ENCODE measurements around the gene NUMB. TPM values are rescaled to one million over a fixed set of nuclear protein-coding genes. Genes with fewer than 3 reads are reported as not detected.

The NUMB gene
- total RNA-seq, 1 donor from 2014 or later, result 92.4 TPM

DNA sequence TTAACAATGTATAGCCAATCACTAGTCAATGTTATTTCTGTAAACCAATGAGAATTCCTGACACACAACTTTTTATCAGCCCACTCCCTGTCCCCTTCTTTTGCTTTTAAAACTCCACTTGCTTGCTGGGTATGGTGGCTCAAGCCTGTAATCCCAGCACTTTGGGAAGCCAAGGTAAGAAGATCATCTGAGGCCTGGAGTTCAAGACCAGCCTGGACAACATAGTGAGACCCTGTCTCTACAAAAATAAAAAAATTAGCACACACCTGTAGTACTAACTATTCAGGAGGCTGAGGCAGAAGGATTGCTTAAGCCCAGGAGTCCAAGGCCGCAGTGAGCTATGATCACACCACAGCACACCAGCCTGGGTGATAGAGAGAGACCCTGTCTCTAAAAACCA, 133.3 kb downstream of the NUMB start:
- no peaks in the 10 kb centered on the region for H3K9me3 Mint-ChIP-seq (ENCODE audit: low read depth)
- H3K4me1 Mint-ChIP-seq (ENCODE audit: low read depth), result peaks cover 20% of the 10 kb centered on the region
- no peaks in the 10 kb centered on the region for H3K27me3 Mint-ChIP-seq
- TF ChIP-seq, protein P1, sequence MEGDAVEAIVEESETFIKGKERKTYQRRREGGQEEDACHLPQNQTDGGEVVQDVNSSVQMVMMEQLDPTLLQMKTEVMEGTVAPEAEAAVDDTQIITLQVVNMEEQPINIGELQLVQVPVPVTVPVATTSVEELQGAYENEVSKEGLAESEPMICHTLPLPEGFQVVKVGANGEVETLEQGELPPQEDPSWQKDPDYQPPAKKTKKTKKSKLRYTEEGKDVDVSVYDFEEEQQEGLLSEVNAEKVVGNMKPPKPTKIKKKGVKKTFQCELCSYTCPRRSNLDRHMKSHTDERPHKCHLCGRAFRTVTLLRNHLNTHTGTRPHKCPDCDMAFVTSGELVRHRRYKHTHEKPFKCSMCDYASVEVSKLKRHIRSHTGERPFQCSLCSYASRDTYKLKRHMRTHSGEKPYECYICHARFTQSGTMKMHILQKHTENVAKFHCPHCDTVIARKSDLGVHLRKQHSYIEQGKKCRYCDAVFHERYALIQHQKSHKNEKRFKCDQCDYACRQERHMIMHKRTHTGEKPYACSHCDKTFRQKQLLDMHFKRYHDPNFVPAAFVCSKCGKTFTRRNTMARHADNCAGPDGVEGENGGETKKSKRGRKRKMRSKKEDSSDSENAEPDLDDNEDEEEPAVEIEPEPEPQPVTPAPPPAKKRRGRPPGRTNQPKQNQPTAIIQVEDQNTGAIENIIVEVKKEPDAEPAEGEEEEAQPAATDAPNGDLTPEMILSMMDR (IDR thresholded peaks at IDR 0.05; ENCODE audit: unreplicated experiment), result no peak
- no peak overlapping the region for H3K27ac Mint-ChIP-seq
- H3K4me3 Mint-ChIP-seq (ENCODE audit: low read depth), result no peak overlapping the region
- DNase-seq (ENCODE audit: low spot score, unreplicated experiment), result no peak
- H3K36me3 Mint-ChIP-seq (ENCODE audit: insufficient read depth), result peaks cover 1% of the 10 kb centered on the region

DNA sequence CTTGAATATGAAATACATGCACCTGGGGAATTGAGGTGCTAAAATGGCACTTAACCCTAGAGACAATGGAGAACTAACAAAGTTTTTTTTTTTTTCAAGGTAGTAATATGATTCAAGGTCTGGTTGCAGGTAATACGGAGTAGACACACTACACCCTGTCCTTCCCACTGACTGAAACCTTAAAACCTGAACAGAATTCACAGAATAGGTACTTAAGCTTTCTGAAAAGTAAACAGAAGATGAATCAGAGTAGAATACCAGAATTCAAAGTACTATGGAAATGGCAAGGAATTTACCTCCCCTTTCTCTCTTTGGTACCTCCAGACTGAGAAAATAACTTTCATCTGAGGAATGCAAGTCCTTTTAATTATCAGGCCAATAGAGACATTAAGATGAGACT, 133.8 kb downstream of the NUMB start:
- no peak for DNase-seq (ENCODE audit: low spot score, unreplicated experiment)
- peaks cover 4% of the 10 kb centered on the region for H3K36me3 Mint-ChIP-seq (ENCODE audit: insufficient read depth)

DNA sequence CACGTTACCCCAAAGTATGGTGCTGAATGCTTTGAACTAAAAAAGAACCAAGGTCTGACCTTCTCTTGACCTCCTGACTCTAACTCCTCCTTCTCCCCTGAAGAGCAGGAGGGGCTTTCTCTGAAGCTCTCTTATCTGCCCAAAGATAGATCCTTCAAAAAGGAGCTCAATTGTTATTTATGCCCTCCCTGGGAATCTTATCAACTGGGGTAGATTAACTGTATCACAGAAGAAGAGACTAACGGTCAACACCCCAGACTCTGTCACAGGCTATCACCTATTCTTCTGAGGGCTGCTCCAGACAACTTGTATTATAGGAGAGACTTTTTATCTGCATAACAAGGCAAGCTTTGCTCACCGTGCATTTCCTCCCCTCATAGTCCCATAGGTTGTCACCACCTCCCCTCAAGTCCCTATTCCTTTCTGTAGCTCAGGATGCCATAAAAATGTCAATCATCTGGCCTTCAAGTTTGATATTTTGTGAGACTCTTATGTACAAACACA, 134.4 kb downstream of the NUMB start:
- Mint-ChIP-seq H3K27ac (peak overlapping the region; percentile 4), H3K9me3 (ENCODE audit: low read depth) (no peaks in the 10 kb centered on the region), H3K36me3 (ENCODE audit: insufficient read depth) (peaks cover 4% of the 10 kb centered on the region), H3K27me3 (no peaks in the 10 kb centered on the region), H3K4me3 (ENCODE audit: low read depth) (no peak overlapping the region), H3K4me1 (ENCODE audit: low read depth) (peaks cover 20% of the 10 kb centered on the region)
- TF ChIP-seq, protein P1 (IDR thresholded peaks at IDR 0.05; ENCODE audit: unreplicated experiment), result no peak
- DNase-seq (ENCODE audit: low spot score, unreplicated experiment), result no peak

More for the DNA sequence above, 133.8 kb downstream of the NUMB start:
- Mint-ChIP-seq H3K4me3 (ENCODE audit: low read depth) (no peak overlapping the region), H3K27ac (no peak overlapping the region), H3K9me3 (ENCODE audit: low read depth) (no peaks in the 10 kb centered on the region), H3K27me3 (no peaks in the 10 kb centered on the region), H3K4me1 (ENCODE audit: low read depth) (peaks cover 20% of the 10 kb centered on the region)
- TF ChIP-seq, protein P1 (IDR thresholded peaks at IDR 0.05; ENCODE audit: unreplicated experiment), result no peak

DNA sequence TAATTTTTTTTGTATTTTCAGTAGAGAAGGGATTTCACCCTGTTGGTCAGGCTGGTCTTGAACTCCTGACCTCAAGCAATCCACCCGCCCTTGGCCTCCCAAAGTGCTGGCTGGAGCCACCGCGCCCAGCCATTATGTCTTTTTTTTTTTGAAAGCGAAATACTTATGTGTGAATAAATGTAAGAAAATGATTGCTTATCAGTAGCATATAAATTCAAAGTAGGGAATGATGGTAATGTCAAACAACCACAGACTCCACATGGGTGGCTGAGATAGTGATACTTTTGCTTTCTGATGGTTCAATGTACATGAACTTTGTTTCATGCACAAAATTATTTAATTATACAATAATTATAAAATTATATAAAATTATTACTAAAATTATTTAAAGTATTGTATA, 145.2 kb downstream of the NUMB start:
- Mint-ChIP-seq H3K4me3 (ENCODE audit: low read depth) (no peak overlapping the region), H3K36me3 (ENCODE audit: insufficient read depth) (peaks cover under 1% of the 10 kb centered on the region), H3K27me3 (no peaks in the 10 kb centered on the region), H3K27ac (no peak overlapping the region), H3K9me3 (ENCODE audit: low read depth) (no peaks in the 10 kb centered on the region), H3K4me1 (ENCODE audit: low read depth) (peaks cover 3% of the 10 kb centered on the region)
- no peak for DNase-seq (ENCODE audit: low spot score, unreplicated experiment)
- TF ChIP-seq, protein P1 (IDR thresholded peaks at IDR 0.05; ENCODE audit: unreplicated experiment), result no peak

DNA sequence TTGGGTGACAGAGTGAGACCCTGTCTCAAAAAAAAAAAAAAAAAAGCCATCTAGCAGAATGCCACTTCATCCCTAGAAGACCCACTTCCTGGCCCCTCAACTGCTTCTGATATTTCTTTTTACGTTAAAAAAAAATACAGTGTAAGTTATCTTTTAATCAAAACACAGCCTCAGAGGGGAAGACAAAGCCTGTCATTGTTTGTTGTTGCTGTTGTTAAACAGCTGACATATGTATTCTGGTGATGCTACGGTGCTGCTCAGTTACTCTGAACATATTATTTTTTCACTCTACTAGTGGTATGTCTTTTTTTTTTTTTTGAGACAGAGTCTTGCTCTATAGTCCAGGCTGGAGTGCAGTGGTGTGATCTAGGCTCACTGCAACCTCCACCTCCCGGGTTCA, 145.7 kb downstream of the NUMB start:
- Mint-ChIP-seq H3K9me3 (ENCODE audit: low read depth) (no peaks in the 10 kb centered on the region), H3K27ac (no peak overlapping the region), H3K4me3 (ENCODE audit: low read depth) (no peak overlapping the region), H3K36me3 (ENCODE audit: insufficient read depth) (peaks cover 3% of the 10 kb centered on the region), H3K27me3 (no peaks in the 10 kb centered on the region), H3K4me1 (ENCODE audit: low read depth) (peaks cover 3% of the 10 kb centered on the region)
- TF ChIP-seq, protein P1 (IDR thresholded peaks at IDR 0.05; ENCODE audit: unreplicated experiment), result no peak
- DNase-seq (ENCODE audit: low spot score, unreplicated experiment), result no peak
